Measurements from ENCODE around the gene SERPINA7. TPM values are rescaled to one million over a fixed set of nuclear protein-coding genes. Genes with fewer than 3 reads are reported as not detected.

Gene SERPINA7
- total RNA-seq, 1 donor from 2014 or later = not detected

GRCh38 chrX:106039920-106040319 lies 1.4 kb upstream of the SERPINA7 start:
- no peak overlapping the region for H3K4me3 Mint-ChIP-seq (ENCODE audit: unreplicated experiment)
- Histone ChIP-seq H3K27ac (ENCODE audit: low read depth, low read length) (no peak overlapping the region), H3K9me3 (ENCODE audit: insufficient read depth, low read depth, low read length) (no peaks in the 10 kb centered on the region), H3K4me1 (ENCODE audit: insufficient read depth, low read length) (no peaks in the 10 kb centered on the region), H3K9ac (ENCODE audit: low read length) (no peak overlapping the region), H3K79me2 (ENCODE audit: insufficient read depth, low read length) (no peaks in the 10 kb centered on the region), H3K36me3 (ENCODE audit: insufficient read depth, low read length) (no peaks in the 10 kb centered on the region), H3K4me3 (ENCODE audit: insufficient read depth, low read depth, low read length) (no peak overlapping the region), H3K27me3 (ENCODE audit: insufficient read depth, low read length) (no peaks in the 10 kb centered on the region), H4K20me1 (ENCODE audit: insufficient read depth, low read length) (no peaks in the 10 kb centered on the region), H3K4me2 (ENCODE audit: low read length) (no peak overlapping the region), H2AFZ (ENCODE audit: low read depth, low read length) (no peak overlapping the region)
- H3K27me3 Mint-ChIP-seq (ENCODE audit: low read depth, unreplicated experiment) = peaks cover 1% of the 10 kb centered on the region
- TF ChIP-seq CTCF (IDR thresholded peaks at IDR 0.05; ENCODE audit: insufficient read depth, low read depth, low read length) (peak; percentile 16), EZH2 (IDR thresholded peaks at IDR 0.05; ENCODE audit: insufficient read depth, low read length) (no peak)
- no peak for DNase-seq (ENCODE audit: low read depth)
- FAIRE-seq = peak; percentile 92
- H3K4me1 Mint-ChIP-seq (ENCODE audit: low read depth, unreplicated experiment) = no peaks in the 10 kb centered on the region
- no peaks in the 10 kb centered on the region for H3K9me3 Mint-ChIP-seq (ENCODE audit: unreplicated experiment)
- no peak overlapping the region for H3K27ac Mint-ChIP-seq (ENCODE audit: unreplicated experiment)
- H3K36me3 Mint-ChIP-seq (ENCODE audit: low read depth, unreplicated experiment) = no peaks in the 10 kb centered on the region

GRCh38 chrX:106037835-106038473 lies 573 bp downstream of the SERPINA7 start:
- no peak for DNase-seq (ENCODE audit: low read depth)
- Histone ChIP-seq H4K20me1 (ENCODE audit: insufficient read depth, low read length) (no peaks in the 10 kb centered on the region), H3K79me2 (ENCODE audit: insufficient read depth, low read length) (no peaks in the 10 kb centered on the region), H3K27ac (ENCODE audit: low read depth, low read length) (no peak overlapping the region), H2AFZ (ENCODE audit: low read depth, low read length) (no peak overlapping the region), H3K9me3 (ENCODE audit: insufficient read depth, low read depth, low read length) (no peaks in the 10 kb centered on the region), H3K4me3 (ENCODE audit: insufficient read depth, low read depth, low read length) (no peak overlapping the region), H3K4me1 (ENCODE audit: insufficient read depth, low read length) (no peaks in the 10 kb centered on the region), H3K27me3 (ENCODE audit: insufficient read depth, low read length) (no peaks in the 10 kb centered on the region), H3K9ac (ENCODE audit: low read length) (no peak overlapping the region), H3K4me2 (ENCODE audit: low read length) (no peak overlapping the region), H3K36me3 (ENCODE audit: insufficient read depth, low read length) (no peaks in the 10 kb centered on the region)
- Mint-ChIP-seq H3K4me3 (ENCODE audit: unreplicated experiment) (no peak overlapping the region), H3K27ac (ENCODE audit: unreplicated experiment) (no peak overlapping the region), H3K4me1 (ENCODE audit: low read depth, unreplicated experiment) (no peaks in the 10 kb centered on the region), H3K36me3 (ENCODE audit: low read depth, unreplicated experiment) (no peaks in the 10 kb centered on the region), H3K9me3 (ENCODE audit: unreplicated experiment) (no peaks in the 10 kb centered on the region), H3K27me3 (ENCODE audit: low read depth, unreplicated experiment) (peaks cover 2% of the 10 kb centered on the region)
- no peak for TF ChIP-seq EZH2 (IDR thresholded peaks at IDR 0.05; ENCODE audit: insufficient read depth, low read length)
- no peak for TF ChIP-seq CTCF (IDR thresholded peaks at IDR 0.05; ENCODE audit: insufficient read depth, low read depth, low read length)
- FAIRE-seq = no peak

- no peaks in the 10 kb centered on the region for H3K27me3 ChIP-seq (ENCODE audit: insufficient read depth, low read length)
- no peaks in the 10 kb centered on the region for H3K9me3 ChIP-seq (ENCODE audit: insufficient read depth, low read depth, low read length)
- H4K20me1 ChIP-seq (ENCODE audit: insufficient read depth, low read length) = no peaks in the 10 kb centered on the region
- Mint-ChIP-seq H3K4me3 (ENCODE audit: unreplicated experiment) (no peak overlapping the region), H3K4me1 (ENCODE audit: low read depth, unreplicated experiment) (no peaks in the 10 kb centered on the region), H3K27me3 (ENCODE audit: low read depth, unreplicated experiment) (peaks cover 2% of the 10 kb centered on the region), H3K36me3 (ENCODE audit: low read depth, unreplicated experiment) (no peaks in the 10 kb centered on the region), H3K27ac (ENCODE audit: unreplicated experiment) (no peak overlapping the region), H3K9me3 (ENCODE audit: unreplicated experiment) (no peaks in the 10 kb centered on the region)
- H3K36me3 ChIP-seq (ENCODE audit: insufficient read depth, low read length) = no peaks in the 10 kb centered on the region
- H2AFZ ChIP-seq (ENCODE audit: low read depth, low read length) = no peak overlapping the region
- H3K4me2 ChIP-seq (ENCODE audit: low read length) = no peak overlapping the region
- H3K4me3 ChIP-seq (ENCODE audit: insufficient read depth, low read depth, low read length) = no peak overlapping the region
- TF ChIP-seq CTCF (IDR thresholded peaks at IDR 0.05; ENCODE audit: insufficient read depth, low read depth, low read length) (no peak), EZH2 (IDR thresholded peaks at IDR 0.05; ENCODE audit: insufficient read depth, low read length) (no peak)
- FAIRE-seq (peak; percentile 55), DNase-seq (ENCODE audit: low read depth) (no peak)
- H3K27ac ChIP-seq (ENCODE audit: low read depth, low read length) = no peak overlapping the region
- H3K79me2 ChIP-seq (ENCODE audit: insufficient read depth, low read length) = no peaks in the 10 kb centered on the region
- H3K9ac ChIP-seq (ENCODE audit: low read length) = no peak overlapping the region
- H3K4me1 ChIP-seq (ENCODE audit: insufficient read depth, low read length) = no peaks in the 10 kb centered on the region
These were observed 1.8 kb downstream of the SERPINA7 start for GRCh38 chrX:106036716-106037115.
